ENCODE results near the gene APOL5.

DNA sequence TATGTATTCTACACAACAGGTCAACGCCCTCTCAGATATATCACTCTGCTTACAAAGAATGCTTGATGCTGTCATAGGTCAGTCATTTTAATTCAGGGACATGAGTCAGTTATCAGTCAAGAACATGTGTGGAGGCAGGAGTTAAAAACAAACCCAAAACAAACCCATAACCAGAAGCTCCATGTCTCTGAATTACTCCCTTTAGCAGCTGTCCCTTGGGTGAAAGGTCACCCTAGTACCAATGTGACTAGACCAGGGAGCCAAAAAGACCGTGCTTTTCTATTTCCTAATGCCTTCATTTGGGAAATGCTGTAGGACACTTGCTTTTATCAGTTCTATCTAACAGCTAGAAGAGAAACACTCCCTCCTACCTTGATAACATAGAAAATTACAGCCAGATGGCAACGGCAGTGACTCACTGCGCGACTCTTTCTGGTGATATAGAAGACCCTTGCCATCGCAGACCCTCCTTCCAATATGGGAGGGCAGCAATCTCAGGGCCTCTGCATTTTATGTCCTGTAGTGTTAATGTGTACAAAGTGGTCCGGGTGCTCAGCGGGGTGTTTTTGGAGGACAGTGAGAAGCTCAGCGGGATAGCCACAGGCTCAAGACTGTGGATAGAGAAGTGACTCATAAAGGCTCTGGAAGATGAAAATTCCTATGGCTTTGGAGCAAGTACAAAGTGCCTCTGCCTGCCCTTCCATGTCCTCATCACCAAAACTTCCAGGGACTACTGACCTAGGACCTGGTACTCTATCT, 24.8 kb downstream of the APOL5 start:
- TF ChIP-seq EZH2phosphoT487 (IDR thresholded peaks at IDR 0.05; ENCODE audit: borderline replicate concordance, low read depth, low read length) = no peak
- TF ChIP-seq, protein P1, sequence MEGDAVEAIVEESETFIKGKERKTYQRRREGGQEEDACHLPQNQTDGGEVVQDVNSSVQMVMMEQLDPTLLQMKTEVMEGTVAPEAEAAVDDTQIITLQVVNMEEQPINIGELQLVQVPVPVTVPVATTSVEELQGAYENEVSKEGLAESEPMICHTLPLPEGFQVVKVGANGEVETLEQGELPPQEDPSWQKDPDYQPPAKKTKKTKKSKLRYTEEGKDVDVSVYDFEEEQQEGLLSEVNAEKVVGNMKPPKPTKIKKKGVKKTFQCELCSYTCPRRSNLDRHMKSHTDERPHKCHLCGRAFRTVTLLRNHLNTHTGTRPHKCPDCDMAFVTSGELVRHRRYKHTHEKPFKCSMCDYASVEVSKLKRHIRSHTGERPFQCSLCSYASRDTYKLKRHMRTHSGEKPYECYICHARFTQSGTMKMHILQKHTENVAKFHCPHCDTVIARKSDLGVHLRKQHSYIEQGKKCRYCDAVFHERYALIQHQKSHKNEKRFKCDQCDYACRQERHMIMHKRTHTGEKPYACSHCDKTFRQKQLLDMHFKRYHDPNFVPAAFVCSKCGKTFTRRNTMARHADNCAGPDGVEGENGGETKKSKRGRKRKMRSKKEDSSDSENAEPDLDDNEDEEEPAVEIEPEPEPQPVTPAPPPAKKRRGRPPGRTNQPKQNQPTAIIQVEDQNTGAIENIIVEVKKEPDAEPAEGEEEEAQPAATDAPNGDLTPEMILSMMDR (conservative IDR thresholded peaks at IDR 0.05; ENCODE audit: low read length) = no peak

Measured in OCI-LY7 (cell line).